Activated naive CD4-positive, alpha-beta T cell treated with anti-CD3 and anti-CD28 coated beads, Interleukin-2, amount 50 U/mL, for 72 hours (primary cell): ENCODE data around the gene DNAJB6. TPM values are rescaled to one million over a fixed set of nuclear protein-coding genes. Genes with fewer than 3 reads are reported as not detected.

Experiments used
- ATAC-seq, 2 donors: fragments of 150-1000 bp; cut with Tn5 transposase; 2 replicates each; pipeline ENCODE4 v1.10.0; 2021; ENCODE audit warnings: mild to moderate bottlenecking in 2 of 2, moderate library complexity in 2 of 2
- DNase-seq, 2 donors: peaks; one replicate each; pipeline ENCODE4 v3.0.0; 2021 to 2022; ENCODE audit warnings: low spot score in 2 of 2
- H3K27ac Mint-ChIP-seq, 2 donors: one replicate each; pipeline ENCODE4 v1.8.0; 2022; ENCODE audit warnings: mild to moderate bottlenecking in 2 of 2, mixed read lengths in 2 of 2
- H3K36me3 Mint-ChIP-seq, 2 donors: one replicate each; pipeline ENCODE4 v1.8.0; 2022; ENCODE audit warnings: mixed read lengths in 2 of 2
- H3K9me3 Mint-ChIP-seq, 2 donors: one replicate each; pipeline ENCODE4 v1.8.0; 2022; ENCODE audit warnings: mixed read lengths in 2 of 2
- total RNA-seq, 2 donors: library from RNA; stranded (reverse); gene quantifications; one replicate each; pipeline ENCODE4 v1.2.3, GENCODE V29; 2022

Gene DNAJB6
- total RNA-seq, 2 donors from 2014 or later = 71.7 to 74.9 TPM

DNA sequence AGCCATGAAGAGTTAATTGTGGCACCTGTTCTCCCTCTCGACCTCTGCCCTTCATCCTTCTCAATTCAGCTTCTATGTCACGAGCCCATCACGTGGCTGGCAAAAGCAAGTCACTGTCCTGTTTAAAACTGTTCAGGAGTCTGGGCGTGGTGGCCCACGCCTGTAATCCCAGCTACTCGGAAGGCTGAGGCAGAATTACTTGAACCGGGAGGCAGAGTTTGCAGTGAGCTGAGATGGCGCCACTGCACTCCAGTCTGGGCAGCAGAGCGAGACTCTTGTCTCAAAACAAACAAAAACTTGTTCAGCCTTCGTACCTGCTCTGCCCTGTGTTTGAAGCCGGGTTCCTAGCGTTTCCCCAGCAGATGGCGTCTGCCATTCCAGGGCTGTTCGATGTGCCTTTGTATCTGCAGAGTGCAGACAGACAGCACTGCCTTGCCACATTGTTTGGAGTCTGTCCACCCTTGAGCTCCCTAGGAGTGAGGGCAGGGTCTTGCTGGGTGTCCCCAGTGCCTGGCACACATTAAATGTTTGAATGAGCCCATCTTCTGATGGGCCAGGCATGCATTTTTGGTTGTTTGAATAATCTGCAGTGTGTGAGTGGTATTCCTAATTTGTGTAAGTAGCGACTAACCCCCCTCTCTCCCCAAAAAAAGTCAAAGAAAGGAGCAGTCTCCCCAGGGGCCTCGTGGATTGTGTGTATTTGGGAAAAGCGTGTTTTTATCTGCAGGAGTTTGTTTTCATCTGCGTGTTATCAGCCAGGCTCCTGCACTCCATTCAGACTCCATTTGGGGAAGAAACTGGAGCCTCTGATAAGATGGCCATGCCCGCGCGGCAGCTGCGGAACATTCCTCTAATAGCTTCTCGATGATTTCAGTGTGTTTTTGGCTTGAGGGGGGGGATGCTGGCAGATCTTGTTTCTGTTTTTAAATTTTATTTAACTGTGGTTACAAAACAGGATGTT is 61.2 kb downstream of the DNAJB6 start:
- no peaks in the 10 kb centered on the region for H3K36me3 Mint-ChIP-seq
- ATAC-seq (peak in 1 of 2 donors; percentile 36), DNase-seq (peak in 1 of 2 donors; percentile 45)

GRCh38 chr7:157399086-157399687 is 62.4 kb downstream of the DNAJB6 start:
- H3K36me3 Mint-ChIP-seq = no peaks in the 10 kb centered on the region
- DNase-seq = peak in 1 of 2 donors; percentile 4
- H3K9me3 Mint-ChIP-seq = no peaks in the 10 kb centered on the region
- H3K27ac Mint-ChIP-seq = no peak overlapping the region
- no peak for ATAC-seq

More for the DNA sequence above, 61.2 kb downstream of the DNAJB6 start:
- Mint-ChIP-seq H3K9me3 (no peaks in the 10 kb centered on the region), H3K27ac (no peak overlapping the region)

GRCh38 chr7:157400171-157400860 is 63.5 kb downstream of the DNAJB6 start:
- H3K9me3 Mint-ChIP-seq = no peaks in the 10 kb centered on the region
- no peaks in the 10 kb centered on the region for H3K36me3 Mint-ChIP-seq
- ATAC-seq = no peak
- DNase-seq = no peak
- peak overlapping the region in 1 of 2 donors; percentile 77 for H3K27ac Mint-ChIP-seq

DNA sequence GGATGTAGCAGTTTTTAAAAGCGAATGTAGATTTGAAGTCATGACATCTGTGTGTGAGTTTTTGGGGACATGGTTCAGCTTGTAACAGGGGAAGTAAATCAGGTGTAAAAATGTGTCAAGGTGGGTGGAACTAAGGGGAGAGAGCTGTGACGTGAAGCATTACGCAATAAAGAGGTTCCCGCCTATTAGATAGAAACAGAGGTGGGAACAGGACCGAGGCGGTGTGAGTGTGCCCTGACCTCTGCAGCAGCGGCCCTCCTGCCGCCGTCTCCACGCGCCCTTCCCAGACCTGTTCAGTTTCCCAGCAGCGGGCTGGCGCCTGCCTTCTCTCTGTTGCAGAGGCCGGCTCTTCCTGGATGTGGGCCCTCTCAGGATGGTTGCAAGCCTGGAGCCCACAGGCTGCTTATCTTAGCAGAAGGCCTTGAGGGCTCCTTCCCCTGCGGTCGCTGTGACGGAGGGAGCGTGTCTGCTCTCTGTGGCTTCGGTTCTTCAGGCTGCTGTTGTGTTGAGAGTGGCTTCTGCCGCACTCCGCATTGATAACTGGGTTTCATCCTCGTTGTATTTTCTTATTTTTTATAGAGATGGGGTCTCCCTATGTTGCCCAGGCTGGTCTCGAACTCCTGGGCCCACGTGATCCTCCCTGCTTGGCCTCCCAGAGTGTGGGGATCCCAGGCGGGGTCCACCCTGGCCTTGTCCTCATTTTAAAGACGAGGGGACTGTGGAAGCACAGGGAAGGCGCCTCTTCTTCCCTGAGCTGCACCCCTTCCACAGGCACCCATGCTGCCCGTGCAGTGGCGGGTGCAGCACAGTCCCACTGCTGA is 65.0 kb downstream of the DNAJB6 start:
- Mint-ChIP-seq H3K27ac (peak overlapping the region; percentile 24 to 74), H3K36me3 (no peaks in the 10 kb centered on the region), H3K9me3 (no peaks in the 10 kb centered on the region)
- ATAC-seq = no peak
- no peak for DNase-seq

DNA sequence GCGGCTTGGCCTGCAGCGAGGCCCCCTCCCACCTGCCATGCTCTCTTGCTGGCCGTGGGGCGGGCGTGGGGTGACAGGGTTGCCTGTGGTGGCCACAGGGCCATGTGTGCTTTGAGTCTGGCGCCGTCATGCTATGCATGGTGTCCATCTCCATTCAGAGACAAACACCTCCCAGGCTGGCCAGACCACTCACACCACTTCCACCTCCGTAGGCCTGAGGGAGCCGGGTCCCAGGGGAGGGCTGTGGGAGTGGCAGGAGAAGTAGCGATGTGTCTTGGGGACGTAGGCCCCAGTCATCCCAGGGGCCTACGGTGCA is 65.5 kb downstream of the DNAJB6 start:
- ATAC-seq (no peak), DNase-seq (peak in 1 of 2 donors; percentile 23)
- Mint-ChIP-seq H3K36me3 (no peaks in the 10 kb centered on the region), H3K27ac (peak overlapping the region; percentile 24 to 74), H3K9me3 (no peaks in the 10 kb centered on the region)

- Mint-ChIP-seq H3K36me3 (no peaks in the 10 kb centered on the region), H3K9me3 (no peaks in the 10 kb centered on the region), H3K27ac (peak overlapping the region in 1 of 2 donors; percentile 24)
- DNase-seq (peak in 1 of 2 donors; percentile 30), ATAC-seq (no peak)
Observed at GRCh38 chr7:157402911-157403534, 66.2 kb downstream of the DNAJB6 start.

DNA sequence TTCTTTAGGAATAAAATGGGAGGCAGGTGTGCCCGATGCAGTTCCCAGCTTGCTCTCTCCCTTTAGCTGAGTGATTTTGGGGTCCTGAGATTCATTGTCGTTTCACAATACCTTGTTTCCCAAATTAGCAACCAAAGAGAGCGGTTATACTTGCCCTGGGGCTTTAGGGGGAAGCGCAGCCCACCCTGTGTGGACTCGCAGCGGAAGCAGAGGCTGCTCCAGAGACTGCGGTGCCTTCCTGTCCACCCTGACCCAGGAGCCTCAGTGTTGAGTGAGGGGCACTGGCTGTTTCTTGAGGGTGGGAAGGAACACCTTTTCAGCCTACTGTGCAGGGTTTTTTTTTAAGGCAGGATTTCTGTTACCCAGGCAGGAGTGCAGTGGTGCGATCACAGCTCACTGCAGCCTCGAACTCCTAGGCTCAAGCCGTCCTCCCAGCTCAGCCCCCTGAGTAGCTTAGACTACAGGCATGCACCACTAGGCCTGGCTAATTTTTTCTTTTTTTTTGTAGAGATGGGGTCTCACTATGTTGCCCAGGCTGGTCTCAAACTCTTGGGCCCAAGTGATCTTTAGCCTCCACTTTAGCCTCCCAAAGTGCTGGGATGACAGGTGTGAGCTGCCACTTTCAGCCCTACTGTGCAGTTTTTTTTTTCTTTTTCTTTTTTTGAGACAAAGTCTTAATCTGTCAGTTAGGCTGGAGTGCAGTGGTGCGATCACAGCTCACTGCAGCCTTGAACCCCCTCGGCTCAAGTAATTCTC is 67.0 kb downstream of the DNAJB6 start:
- ATAC-seq = no peak
- Mint-ChIP-seq H3K36me3 (no peaks in the 10 kb centered on the region), H3K27ac (no peak overlapping the region), H3K9me3 (no peaks in the 10 kb centered on the region)
- no peak for DNase-seq

- H3K9me3 Mint-ChIP-seq = no peaks in the 10 kb centered on the region
- ATAC-seq = peak; percentile 50 to 86
Observed at GRCh38 chr7:157404845-157405481, 68.2 kb downstream of the DNAJB6 start.

DNA sequence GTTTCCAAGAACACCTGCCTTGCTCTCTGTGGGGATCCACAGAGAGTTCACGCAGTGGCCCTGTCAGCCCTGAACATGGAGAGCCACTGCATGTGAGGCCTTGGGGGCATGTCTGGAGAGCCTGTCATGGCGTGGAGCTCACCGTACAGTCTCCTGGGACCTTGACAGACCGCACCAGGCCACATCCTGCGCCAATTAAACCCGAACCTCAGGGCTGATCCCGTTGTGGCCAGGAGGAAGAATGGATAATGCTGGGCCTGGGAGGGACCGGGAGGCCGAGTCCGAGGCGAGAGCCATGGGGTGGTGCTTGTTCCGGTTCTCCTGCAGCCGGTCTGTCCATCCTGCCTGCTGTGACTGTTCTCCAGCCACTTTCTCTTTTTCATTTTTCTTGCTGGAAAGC is 68.7 kb downstream of the DNAJB6 start:
- ATAC-seq (no peak), DNase-seq (no peak)
- H3K27ac Mint-ChIP-seq = peak overlapping the region in 1 of 2 donors; percentile 40
- H3K9me3 Mint-ChIP-seq = no peaks in the 10 kb centered on the region
- H3K36me3 Mint-ChIP-seq = no peaks in the 10 kb centered on the region

More at GRCh38 chr7:157404845-157405481, 68.2 kb downstream of the DNAJB6 start:
- Mint-ChIP-seq H3K36me3 (no peaks in the 10 kb centered on the region), H3K27ac (peak overlapping the region in 1 of 2 donors; percentile 40)
- DNase-seq = peak; percentile 21 to 68

- DNase-seq = no peak
- Mint-ChIP-seq H3K27ac (no peak overlapping the region), H3K9me3 (no peaks in the 10 kb centered on the region), H3K36me3 (no peaks in the 10 kb centered on the region)
- ATAC-seq = no peak
Observed at GRCh38 chr7:157405914-157406810, 69.4 kb downstream of the DNAJB6 start.

GRCh38 chr7:157406971-157407370 is 70.2 kb downstream of the DNAJB6 start:
- H3K27ac Mint-ChIP-seq = no peak overlapping the region
- no peaks in the 10 kb centered on the region for H3K36me3 Mint-ChIP-seq
- ATAC-seq (no peak), DNase-seq (no peak)
- no peaks in the 10 kb centered on the region for H3K9me3 Mint-ChIP-seq

GRCh38 chr7:157407512-157408257 is 70.9 kb downstream of the DNAJB6 start:
- ATAC-seq (no peak), DNase-seq (no peak)
- Mint-ChIP-seq H3K36me3 (no peaks in the 10 kb centered on the region), H3K9me3 (no peaks in the 10 kb centered on the region), H3K27ac (peak overlapping the region; percentile 50 to 67)

DNA sequence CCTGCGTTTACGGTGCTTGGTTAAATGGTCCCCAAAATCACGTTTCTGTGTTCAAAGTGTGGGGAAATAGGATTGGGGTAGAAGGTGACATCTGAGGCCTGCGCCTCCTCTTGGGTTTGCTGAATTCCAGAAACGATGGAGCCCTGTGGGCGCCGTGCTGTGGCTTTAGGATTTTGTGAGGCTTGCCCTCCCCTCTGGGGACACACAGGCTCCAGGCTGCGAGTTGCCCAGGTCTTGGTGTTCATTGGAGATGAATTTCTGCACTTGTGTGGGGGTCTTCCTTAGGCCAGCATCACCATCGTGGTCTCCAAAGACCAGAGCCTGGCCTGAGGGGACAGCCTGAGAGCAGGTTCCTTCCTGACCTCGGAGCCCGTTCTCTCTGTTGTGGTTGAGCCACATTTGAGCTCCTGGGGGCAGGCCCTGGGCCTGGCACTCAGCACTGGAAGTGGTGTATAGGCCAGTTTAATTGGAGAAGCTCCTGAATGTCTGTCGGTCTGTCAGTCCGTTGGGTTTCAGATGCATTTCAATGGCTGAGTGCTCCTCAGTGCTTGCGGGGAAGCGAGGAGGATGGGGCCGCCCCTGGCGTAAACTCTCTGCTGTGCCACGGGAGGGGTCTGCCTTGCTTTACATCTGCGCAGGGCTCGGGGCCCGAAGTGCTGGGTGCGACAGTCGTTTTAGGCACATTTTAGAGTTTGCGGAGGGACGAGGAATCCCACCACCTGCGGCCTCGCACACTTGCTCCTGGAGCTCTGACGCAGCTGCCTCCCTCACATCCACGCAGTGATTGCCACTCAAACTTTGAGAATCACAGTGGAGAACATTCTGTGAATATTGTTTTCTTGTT is 71.7 kb downstream of the DNAJB6 start:
- Mint-ChIP-seq H3K9me3 (no peaks in the 10 kb centered on the region), H3K27ac (peak overlapping the region; percentile 50 to 67), H3K36me3 (no peaks in the 10 kb centered on the region)
- DNase-seq (no peak), ATAC-seq (no peak)
